Spleen (tissue), 11 donors: ENCODE measurements around the gene SUSD6. TPM values are rescaled to one million over a fixed set of nuclear protein-coding genes. Genes with fewer than 3 reads are reported as not detected.

Experiments
- DNase-seq: peaks from one replicate; pipeline ENCODE4 v3.0.0-alpha.2; 2020
- H3K27ac ChIP-seq, 8 donors: fragments of 200-600 bp; sonication (generic) in 7 of 8; 1 replicate in 4 of 8; 2 replicates in 4 of 8; pipeline versions ENCODE4 v1.5.0 to v1.8.0; 2016 to 2021; ENCODE audit warnings: inconsistent platforms in 4 of 8, mild to moderate bottlenecking in 4 of 8, moderate library complexity in 1 of 8
- H3K27me3 ChIP-seq, 7 donors: fragments of 200-600 bp; sonication (generic) in 6 of 7; replicated peaks in 1 of 7; 1 replicate in 4 of 7; 2 replicates in 3 of 7; pipeline versions ENCODE4 v1.5.0 to v1.8.0; 2016 to 2021; ENCODE audit warnings: inconsistent platforms in 3 of 7, mild to moderate bottlenecking in 1 of 7
- H3K36me3 ChIP-seq, 6 donors: fragments of 200-600 bp; sonication (generic) in 5 of 6; 1 replicate in 4 of 6; 2 replicates in 2 of 6; pipeline versions ENCODE4 v1.5.0 to v1.8.0; 2016 to 2021; ENCODE audit warnings: inconsistent platforms in 2 of 6
- H3K4me1 ChIP-seq, 6 donors: fragments of 200-600 bp; sonication (generic) in 5 of 6; 1 replicate in 3 of 6; 2 replicates in 3 of 6; pipeline versions ENCODE4 v1.5.0 to v1.8.0; 2016 to 2021; ENCODE audit warnings: inconsistent platforms in 3 of 6
- H3K4me3 ChIP-seq, 8 donors: fragments of 200-600 bp; sonication (generic) in 7 of 8; 1 replicate in 4 of 8; 2 replicates in 4 of 8; pipeline versions ENCODE4 v1.5.0 to v1.8.0; 2016 to 2021; ENCODE audit warnings: inconsistent platforms in 4 of 8, mild to moderate bottlenecking in 4 of 8, moderate library complexity in 2 of 8
- H3K9me3 ChIP-seq, 8 donors: fragments of 200-600 bp; sonication (generic) in 7 of 8; 1 replicate in 4 of 8; 2 replicates in 4 of 8; pipeline versions ENCODE4 v1.5.0 to v1.8.0; 2016 to 2021; ENCODE audit warnings: inconsistent platforms in 4 of 8
- POLR2A ChIP-seq, 3 donors: fragments of 450-650 bp; IDR thresholded peaks; one replicate each; pipeline ENCODE4 v1.5.1; 2017; ENCODE audit warnings: antibody characterized with exemption in 3 of 3, mild to moderate bottlenecking in 1 of 3
- POLR2AphosphoS5 ChIP-seq, 3 donors: sonication (generic); formaldehyde crosslinking; IDR thresholded peaks; one replicate each; pipeline ENCODE4 v1.5.1; 2017; ENCODE audit warnings: antibody characterized with exemption in 3 of 3
- WGBS, 5 donors: extraction: QIAGEN DNeasy Blood & Tissue Kit in 3 of 5; methylation state at CpG; one replicate each; pipeline versions ENCODE4 v1.1.5 to v1.1.7; 2013 to 2018; 5-methylcytosine and 5-hydroxymethylcytosine counted together
- intact Hi-C: fragments of 100-400 bp; cut with DNase I; formaldehyde crosslinking; loops from one replicate; pipeline ENCODE4 v1.15.0; 2023; ENCODE audit warnings: low total_unique reads
- polyA plus RNA-seq, 3 donors: library from polyadenylated mRNA; stranded (reverse); fragments of 200-250 nt; gene quantifications; one replicate each; pipeline ENCODE4 v1.2.1, GENCODE V29; 2013
- total RNA-seq, 7 donors: library from RNA; depleted of rRNA in 3 of 7; stranded (reverse); fragments of >200 nt in 3 of 7; fragmentation: NEBNext Ultra II Directional in 4 of 7; extraction: Animal tissue kit (Norgen Biotek cat#: 25700) in 4 of 7; gene quantifications; one replicate each; pipeline versions ENCODE4 v1.1.0 to v1.2.1, GENCODE V29; 2016 to 2021
- TF ChIP-seq, protein P1 (sequence below), 11 experiments: fragments of 200-600 bp in 7 of 11; fragments of 450-650 bp in 4 of 11; sonication (generic) in 4 of 11; IDR thresholded peaks in 8 of 11; conservative IDR thresholded peaks in 3 of 11; 1 replicate in 7 of 11; 2 replicates in 4 of 11; pipeline versions ENCODE4 v1.4.0 to v1.8.0; 2016 to 2021; ENCODE audit warnings: antibody characterized with exemption in 11 of 11, inconsistent platforms in 4 of 11, mild to moderate bottlenecking in 1 of 11
- donor health status: healthy with polysubstance abuse.
- donor health status: DM: no; HTN: no; CAD: no; lungs with moderate emphysema.
- donor health status: DM: no; HTN: no; CAD: no.
- donor health status: Bipolar disorder and iron deficiency.
- donor health status: healthy.
- donor health status: DM: no; HTN: no; CAD: no.
- donor health status: DM: yes; HTN: yes; CAD: no.

The SUSD6 gene
- total and polyA plus RNA-seq, 10 donors, result 10.7 to 120 (median 86.4) TPM

DNA sequence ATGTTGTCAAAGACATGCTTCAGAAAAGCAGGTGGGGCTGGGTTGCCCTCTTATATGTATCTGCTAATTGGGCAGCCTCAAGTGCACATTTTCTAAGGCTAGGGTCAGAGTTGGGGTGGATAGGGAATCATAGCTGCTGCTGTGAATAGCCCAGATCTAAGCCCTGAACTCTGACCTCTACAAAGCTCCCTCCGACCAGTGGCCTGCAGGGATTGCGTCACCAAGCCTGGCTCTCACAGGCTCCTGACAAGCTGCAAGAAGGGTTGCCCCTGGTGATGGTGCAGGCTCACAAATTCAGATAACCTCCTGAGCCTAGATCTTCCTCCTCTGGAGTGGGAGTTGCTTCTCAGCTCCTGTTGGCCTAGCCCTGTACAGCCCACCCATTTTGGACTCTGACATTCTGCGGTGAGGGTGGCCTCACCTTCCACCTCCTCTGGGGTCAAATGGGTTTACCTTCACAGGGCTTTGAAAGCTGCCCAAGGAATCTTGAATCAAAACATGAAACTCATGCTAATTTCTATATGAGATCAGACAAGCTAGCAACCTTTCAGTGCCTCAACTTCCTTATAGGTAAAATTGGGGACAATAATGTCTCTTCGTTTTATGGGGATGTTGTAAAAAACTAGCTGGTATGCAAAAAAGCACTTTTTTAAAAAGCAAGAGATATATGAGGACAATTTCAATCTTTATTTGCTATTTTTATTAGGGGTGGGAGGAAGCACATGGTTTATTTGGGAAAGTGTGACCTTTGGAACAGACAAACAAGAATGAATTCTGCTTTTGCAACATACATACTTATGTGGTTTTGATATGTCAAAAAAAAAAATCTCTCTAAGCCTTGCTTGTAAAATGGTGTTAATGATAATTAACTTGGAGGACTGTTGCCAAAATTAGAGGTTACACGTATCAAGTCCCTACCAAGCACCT is 4.9 kb upstream of the SUSD6 start:
- 80 to 90% (median 83%) methylated on average over 5 of the region's 5 CpGs for WGBS, 5 donors
- peaks cover 11 to 41% (median 15%) of the 10 kb centered on the region in 6 donors for H3K4me1 ChIP-seq
- intact Hi-C loops, result no loop called here
- no peaks in the 10 kb centered on the region for H3K9me3 ChIP-seq
- H3K27me3 ChIP-seq, result no peaks in the 10 kb centered on the region
- no peak overlapping the region for H3K4me3 ChIP-seq
- no peak for DNase-seq
- H3K27ac ChIP-seq, result peak overlapping the region in 1 of 8 donors; percentile 11
- H3K36me3 ChIP-seq, result no peaks in the 10 kb centered on the region
- TF ChIP-seq, protein P1, sequence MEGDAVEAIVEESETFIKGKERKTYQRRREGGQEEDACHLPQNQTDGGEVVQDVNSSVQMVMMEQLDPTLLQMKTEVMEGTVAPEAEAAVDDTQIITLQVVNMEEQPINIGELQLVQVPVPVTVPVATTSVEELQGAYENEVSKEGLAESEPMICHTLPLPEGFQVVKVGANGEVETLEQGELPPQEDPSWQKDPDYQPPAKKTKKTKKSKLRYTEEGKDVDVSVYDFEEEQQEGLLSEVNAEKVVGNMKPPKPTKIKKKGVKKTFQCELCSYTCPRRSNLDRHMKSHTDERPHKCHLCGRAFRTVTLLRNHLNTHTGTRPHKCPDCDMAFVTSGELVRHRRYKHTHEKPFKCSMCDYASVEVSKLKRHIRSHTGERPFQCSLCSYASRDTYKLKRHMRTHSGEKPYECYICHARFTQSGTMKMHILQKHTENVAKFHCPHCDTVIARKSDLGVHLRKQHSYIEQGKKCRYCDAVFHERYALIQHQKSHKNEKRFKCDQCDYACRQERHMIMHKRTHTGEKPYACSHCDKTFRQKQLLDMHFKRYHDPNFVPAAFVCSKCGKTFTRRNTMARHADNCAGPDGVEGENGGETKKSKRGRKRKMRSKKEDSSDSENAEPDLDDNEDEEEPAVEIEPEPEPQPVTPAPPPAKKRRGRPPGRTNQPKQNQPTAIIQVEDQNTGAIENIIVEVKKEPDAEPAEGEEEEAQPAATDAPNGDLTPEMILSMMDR (IDR thresholded peaks at IDR 0.05 in 8 of 11, conservative IDR thresholded peaks at IDR 0.05 in 3 of 11), result no peak
- TF ChIP-seq POLR2AphosphoS5 (IDR thresholded peaks at IDR 0.05), result no peak
- no peak for TF ChIP-seq POLR2A (IDR thresholded peaks at IDR 0.05)

- no peak for DNase-seq
- Histone ChIP-seq H3K4me1 (peaks cover 37 to 61% (median 44%) of the 10 kb centered on the region in 6 donors), H3K4me3 (peak overlapping the region in 7 of 8 donors; percentile 25 to 90 (median 56)), H3K27me3 (no peaks in the 10 kb centered on the region), H3K27ac (peak overlapping the region; percentile 45 to 100 (median 98)), H3K9me3 (no peaks in the 10 kb centered on the region), H3K36me3 (no peaks in the 10 kb centered on the region)
- WGBS, 5 donors, result 46 to 74% (median 66%) methylated on average over 8 of the region's 8 CpGs
- TF ChIP-seq, protein P1 (IDR thresholded peaks at IDR 0.05 in 8 of 11, conservative IDR thresholded peaks at IDR 0.05 in 3 of 11), result no peak
- TF ChIP-seq POLR2A (IDR thresholded peaks at IDR 0.05) (no peak), POLR2AphosphoS5 (IDR thresholded peaks at IDR 0.05) (no peak)
- intact Hi-C loops, result no loop called here
Observed at GRCh38 chr14:69610020-69610873, 1.1 kb upstream of the SUSD6 start.

DNA sequence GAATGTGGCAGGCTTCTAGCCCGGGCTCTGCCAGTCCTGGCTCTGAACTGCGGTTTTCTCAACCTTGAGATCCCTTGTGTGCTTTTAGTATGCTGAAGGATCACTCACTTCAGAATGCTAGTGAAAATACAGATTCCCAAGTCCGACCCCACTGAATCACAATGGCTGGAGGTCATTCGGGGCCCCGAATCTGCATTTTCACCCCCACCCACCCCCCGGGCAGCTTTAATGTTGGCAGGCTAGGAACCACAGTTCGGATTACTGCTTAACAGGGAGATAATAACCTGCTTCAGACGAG is 573 bp upstream of the SUSD6 start:
- intact Hi-C loops, result no loop called here
- peak overlapping the region; percentile 45 to 100 (median 98) for H3K27ac ChIP-seq
- 21 to 39% (median 30%) methylated on average over 8 of the region's 8 CpGs for WGBS, 5 donors
- H3K4me1 ChIP-seq, result peaks cover 41 to 67% (median 49%) of the 10 kb centered on the region in 6 donors
- H3K4me3 ChIP-seq, result peak overlapping the region; percentile 8 to 90 (median 52)
- H3K36me3 ChIP-seq, result no peaks in the 10 kb centered on the region
- H3K9me3 ChIP-seq, result no peaks in the 10 kb centered on the region
- H3K27me3 ChIP-seq, result no peaks in the 10 kb centered on the region
- TF ChIP-seq, protein P1 (IDR thresholded peaks at IDR 0.05 in 8 of 11, conservative IDR thresholded peaks at IDR 0.05 in 3 of 11), result no peak
- no peak for TF ChIP-seq POLR2A (IDR thresholded peaks at IDR 0.05)
- TF ChIP-seq POLR2AphosphoS5 (IDR thresholded peaks at IDR 0.05), result no peak
- no peak for DNase-seq
